Measurements from ENCODE around the gene ZMYND11. TPM values are rescaled to one million over a fixed set of nuclear protein-coding genes. Genes with fewer than 3 reads are reported as not detected.

ZMYND11 gene
- polyA plus RNA-seq, 3 donors, result 7.0 to 11.8 (median 8.8) TPM

DNA sequence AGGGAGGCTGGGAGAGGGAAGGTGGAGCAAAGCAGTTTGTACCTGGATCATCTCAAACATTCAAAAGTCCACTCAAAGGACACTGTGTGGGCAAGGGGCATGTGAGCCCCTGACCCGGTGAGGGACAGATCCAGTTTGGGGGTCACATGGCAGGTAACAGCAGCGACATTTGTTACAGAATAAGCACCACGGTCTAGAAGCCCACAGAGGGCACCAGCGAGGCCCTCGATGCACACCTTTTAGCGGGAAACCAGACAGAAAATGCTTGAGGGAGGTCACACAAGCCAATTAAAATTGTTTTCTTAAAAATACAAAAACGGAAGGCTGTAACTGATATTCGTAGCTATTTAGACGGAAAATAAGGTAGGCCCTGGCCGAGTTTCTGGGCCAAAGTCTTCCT lies 144.4 kb downstream of the ZMYND11 start:
- Histone ChIP-seq H3K9ac (ENCODE audit: insufficient read depth, low read length, poor library complexity, severe bottlenecking) (no peak overlapping the region), H3K27me3 (ENCODE audit: control insufficient read depth in 2 of 2, insufficient read depth in 2 of 2, low read length in 2 of 2) (no peaks in the 10 kb centered on the region), H4K20me1 (ENCODE audit: insufficient read depth, low read length) (no peaks in the 10 kb centered on the region), H3K9me3 (replicated peaks in 1 of 2; ENCODE audit: control insufficient read depth in 1 of 2, insufficient read depth in 1 of 2, low read length in 2 of 2) (no peaks in the 10 kb centered on the region), H3K27ac (ENCODE audit: low read depth in 1 of 2, low read length in 2 of 2) (no peak overlapping the region), H3K4me2 (replicated peaks; ENCODE audit: extremely low read depth, low read length, poor library complexity, severe bottlenecking) (no peak overlapping the region), H3K36me3 (replicated peaks in 1 of 2; ENCODE audit: control insufficient read depth in 1 of 2, insufficient read depth in 2 of 2, low read length in 2 of 2) (no peaks in the 10 kb centered on the region), H3K4me1 (ENCODE audit: control insufficient read depth in 1 of 2, insufficient read depth in 2 of 2, low read length in 2 of 2) (peaks cover 7 to 13% of the 10 kb centered on the region in 2 donors), H3K4me3 (replicated peaks in 1 of 3; ENCODE audit: low read depth in 2 of 3, low read length in 3 of 3) (no peak overlapping the region), H3K79me2 (ENCODE audit: insufficient read depth, low read length) (no peaks in the 10 kb centered on the region), H2AFZ (ENCODE audit: insufficient read depth, low read depth, low read length, poor library complexity, severe bottlenecking) (no peak overlapping the region)
- peaks cover 22% of the 10 kb centered on the region for H3K4me1 Mint-ChIP-seq
- intact Hi-C loops (cut with micrococcal nuclease), result no loop called here
- peaks cover 0 to 8% (median 6%) of the 10 kb centered on the region in 3 donors for H3K27me3 Mint-ChIP-seq (ENCODE audit: low read depth in 3 of 3)
- DNase-seq, result no peak
- peaks cover 0 to 8% (median 1%) of the 10 kb centered on the region in 7 donors for H3K9me3 Mint-ChIP-seq
- H3K36me3 Mint-ChIP-seq, result no peaks in the 10 kb centered on the region
- H3K4me3 Mint-ChIP-seq, result no peak overlapping the region
- no peak overlapping the region for H3K27ac Mint-ChIP-seq
- TF ChIP-seq, protein P1, sequence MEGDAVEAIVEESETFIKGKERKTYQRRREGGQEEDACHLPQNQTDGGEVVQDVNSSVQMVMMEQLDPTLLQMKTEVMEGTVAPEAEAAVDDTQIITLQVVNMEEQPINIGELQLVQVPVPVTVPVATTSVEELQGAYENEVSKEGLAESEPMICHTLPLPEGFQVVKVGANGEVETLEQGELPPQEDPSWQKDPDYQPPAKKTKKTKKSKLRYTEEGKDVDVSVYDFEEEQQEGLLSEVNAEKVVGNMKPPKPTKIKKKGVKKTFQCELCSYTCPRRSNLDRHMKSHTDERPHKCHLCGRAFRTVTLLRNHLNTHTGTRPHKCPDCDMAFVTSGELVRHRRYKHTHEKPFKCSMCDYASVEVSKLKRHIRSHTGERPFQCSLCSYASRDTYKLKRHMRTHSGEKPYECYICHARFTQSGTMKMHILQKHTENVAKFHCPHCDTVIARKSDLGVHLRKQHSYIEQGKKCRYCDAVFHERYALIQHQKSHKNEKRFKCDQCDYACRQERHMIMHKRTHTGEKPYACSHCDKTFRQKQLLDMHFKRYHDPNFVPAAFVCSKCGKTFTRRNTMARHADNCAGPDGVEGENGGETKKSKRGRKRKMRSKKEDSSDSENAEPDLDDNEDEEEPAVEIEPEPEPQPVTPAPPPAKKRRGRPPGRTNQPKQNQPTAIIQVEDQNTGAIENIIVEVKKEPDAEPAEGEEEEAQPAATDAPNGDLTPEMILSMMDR (IDR thresholded peaks at IDR 0.05), result no peak
- WGBS (ENCODE audit: insufficient coverage), result 92% methylated on average over 9 of the region's 10 CpGs

DNA sequence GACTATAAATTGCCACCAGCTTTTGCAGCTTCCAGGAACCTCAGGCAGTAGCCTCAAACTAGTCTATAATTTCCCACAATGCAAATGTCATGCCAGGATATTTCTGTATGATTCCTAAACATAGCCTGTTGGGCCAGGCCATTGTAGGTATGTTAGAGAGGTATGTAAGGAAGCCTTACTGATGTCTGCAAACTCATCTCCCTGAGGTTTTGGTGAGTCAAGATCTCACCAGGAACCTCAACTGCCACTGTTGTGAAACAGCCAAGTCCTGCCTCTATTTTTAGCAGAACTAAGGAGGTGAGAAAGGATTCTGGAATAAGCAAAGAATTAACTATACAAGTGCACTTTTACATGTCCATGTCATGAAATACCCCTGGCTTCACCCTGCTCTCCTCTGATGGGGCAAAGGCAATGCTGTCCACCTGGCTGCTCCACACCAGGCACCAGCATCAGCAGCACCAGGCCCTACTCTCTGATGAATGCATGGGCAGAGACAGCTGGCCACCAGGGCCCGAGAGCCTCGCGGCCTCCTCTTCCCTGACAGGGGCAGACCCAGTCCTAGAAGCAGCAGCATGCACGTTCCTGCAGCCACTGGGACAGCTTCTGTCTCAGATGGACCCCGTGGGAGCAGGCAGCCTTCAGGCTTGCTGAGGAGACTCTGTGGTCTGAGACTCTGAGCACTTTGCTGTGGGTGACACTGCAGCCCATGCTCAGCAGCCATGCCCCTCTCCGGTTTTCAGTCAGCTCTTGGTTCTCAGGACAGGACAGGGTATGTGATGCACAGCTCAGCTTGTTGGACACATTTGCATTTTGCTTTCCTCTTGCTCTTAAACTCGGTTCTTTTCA lies 147.3 kb downstream of the ZMYND11 start:
- H3K27me3 Mint-ChIP-seq (ENCODE audit: low read depth in 3 of 3), result peaks cover 0 to 8% (median 5%) of the 10 kb centered on the region in 3 donors
- H3K27ac ChIP-seq (ENCODE audit: low read depth in 1 of 2, low read length in 2 of 2), result no peak overlapping the region
- no peaks in the 10 kb centered on the region for H3K36me3 Mint-ChIP-seq
- H3K9me3 ChIP-seq (replicated peaks in 1 of 2; ENCODE audit: control insufficient read depth in 1 of 2, insufficient read depth in 1 of 2, low read length in 2 of 2), result no peaks in the 10 kb centered on the region
- peaks cover 0 to 6% (median 1%) of the 10 kb centered on the region in 7 donors for H3K9me3 Mint-ChIP-seq
- no peak overlapping the region for H3K27ac Mint-ChIP-seq
- H3K27me3 ChIP-seq (ENCODE audit: control insufficient read depth in 2 of 2, insufficient read depth in 2 of 2, low read length in 2 of 2), result no peaks in the 10 kb centered on the region
- DNase-seq, result no peak
- peaks cover 29% of the 10 kb centered on the region for H3K4me1 Mint-ChIP-seq
- TF ChIP-seq, protein P1 (IDR thresholded peaks at IDR 0.05), result no peak
- no peak overlapping the region for H3K4me3 ChIP-seq (replicated peaks in 1 of 3; ENCODE audit: low read depth in 2 of 3, low read length in 3 of 3)
- no peak overlapping the region for H3K4me3 Mint-ChIP-seq
- intact Hi-C loops (cut with micrococcal nuclease), result no loop called here
- no peak overlapping the region for H3K4me2 ChIP-seq (replicated peaks; ENCODE audit: extremely low read depth, low read length, poor library complexity, severe bottlenecking)
- no peaks in the 10 kb centered on the region for H3K36me3 ChIP-seq (replicated peaks in 1 of 2; ENCODE audit: control insufficient read depth in 1 of 2, insufficient read depth in 2 of 2, low read length in 2 of 2)
- H3K79me2 ChIP-seq (ENCODE audit: insufficient read depth, low read length), result no peaks in the 10 kb centered on the region
- no peaks in the 10 kb centered on the region for H4K20me1 ChIP-seq (ENCODE audit: insufficient read depth, low read length)
- H3K4me1 ChIP-seq (ENCODE audit: control insufficient read depth in 1 of 2, insufficient read depth in 2 of 2, low read length in 2 of 2), result peaks cover 7 to 13% of the 10 kb centered on the region in 2 donors
- H3K9ac ChIP-seq (ENCODE audit: insufficient read depth, low read length, poor library complexity, severe bottlenecking), result no peak overlapping the region
- 64% methylated on average over 7 of the region's 7 CpGs for WGBS (ENCODE audit: insufficient coverage)
- H2AFZ ChIP-seq (ENCODE audit: insufficient read depth, low read depth, low read length, poor library complexity, severe bottlenecking), result no peak overlapping the region
